Natural killer cell (primary cell): ENCODE measurements around the gene LY6G6F. TPM values are rescaled to one million over a fixed set of nuclear protein-coding genes. Genes with fewer than 3 reads are reported as not detected.

ENCODE experiments used
- ATAC-seq, 3 donors: fragments of 150-1000 bp in 2 of 3; fragments of 200-7000 bp in 1 of 3; cut with Tn5 transposase; 1 replicate in 1 of 3; 2 replicates in 2 of 3; pipeline ENCODE4 v1.10.0; 2021; ENCODE audit warnings: mild to moderate bottlenecking in 2 of 3, moderate library complexity in 2 of 3
- DNase-seq, 2 donors: peaks; one replicate each; pipeline versions ENCODE4 v3.0.0 to v3.0.0-alpha.2; 2013 to 2021; ENCODE audit warnings: mixed read lengths in 1 of 2
- H3K27ac ChIP-seq: one replicate; pipeline ENCODE4 v1.5.1; 2013; ENCODE audit warnings: mild to moderate bottlenecking, low read length
- H3K27me3 ChIP-seq: one replicate; pipeline ENCODE4 v1.6.1; 2013; ENCODE audit warnings: low read length; ENCODE audit not compliant: control insufficient read depth, insufficient read depth
- H3K36me3 ChIP-seq: one replicate; pipeline ENCODE4 v1.6.1; 2013; ENCODE audit warnings: low read length; ENCODE audit not compliant: control insufficient read depth, insufficient read depth
- H3K4me1 ChIP-seq: one replicate; pipeline ENCODE4 v1.6.1; 2013; ENCODE audit warnings: low read length; ENCODE audit not compliant: control insufficient read depth, insufficient read depth
- H3K4me3 ChIP-seq: one replicate; pipeline ENCODE4 v1.5.1; 2013; ENCODE audit warnings: low read length
- H3K9me3 ChIP-seq: one replicate; pipeline ENCODE4 v1.6.1; 2013; ENCODE audit warnings: low read length; ENCODE audit not compliant: control insufficient read depth, insufficient read depth
- H3K27ac Mint-ChIP-seq, 2 donors: one replicate each; pipeline ENCODE4 v1.8.0; 2022; ENCODE audit warnings: mild to moderate bottlenecking in 2 of 2, mixed read lengths in 2 of 2, moderate library complexity in 1 of 2
- H3K27me3 Mint-ChIP-seq, 2 donors: one replicate each; pipeline ENCODE4 v1.8.0; 2022; ENCODE audit warnings: low read depth in 2 of 2, mixed read lengths in 2 of 2
- H3K36me3 Mint-ChIP-seq: one replicate; pipeline ENCODE4 v1.8.0; 2022; ENCODE audit warnings: mixed read lengths
- H3K4me1 Mint-ChIP-seq, 2 donors: one replicate each; pipeline ENCODE4 v1.8.0; 2022; ENCODE audit warnings: mixed read lengths in 2 of 2
- H3K4me3 Mint-ChIP-seq: one replicate; pipeline ENCODE4 v1.8.0; 2022; ENCODE audit warnings: mild to moderate bottlenecking, moderate library complexity, mixed read lengths
- H3K9me3 Mint-ChIP-seq, 2 donors: one replicate each; pipeline ENCODE4 v1.8.0; 2022; ENCODE audit warnings: mixed read lengths in 2 of 2
- CTCF ChIP-seq: fragments of 200-600 bp; IDR thresholded peaks from one replicate; pipeline ENCODE4 v1.8.0; 2022; ENCODE audit warnings: antibody characterized with exemption
- WGBS: methylation state at CpG from one replicate; pipeline ENCODE4 v1.1.7; 2013; ENCODE audit warnings: missing lambda C conversion rate; ENCODE audit not compliant: insufficient coverage; 5-methylcytosine and 5-hydroxymethylcytosine counted together
- intact Hi-C: fragments of 100-400 bp; cut with micrococcal nuclease; formaldehyde crosslinking; loops from one replicate; pipeline ENCODE4 v1.14.2; 2022
- total RNA-seq, 4 donors: library from RNA; stranded (reverse); fragments of 120-200 nt in 1 of 4; gene quantifications; one replicate each; pipeline versions ENCODE4 v1.2.3 to v1.2.4, GENCODE V29; 2013 to 2022

The LY6G6F gene
- total RNA-seq, 3 donors from 2014 or later (not counting 1 experiment from before 2014, with no cell fraction given), result 0.97 to 3.2 (median 1.4) TPM

DNA sequence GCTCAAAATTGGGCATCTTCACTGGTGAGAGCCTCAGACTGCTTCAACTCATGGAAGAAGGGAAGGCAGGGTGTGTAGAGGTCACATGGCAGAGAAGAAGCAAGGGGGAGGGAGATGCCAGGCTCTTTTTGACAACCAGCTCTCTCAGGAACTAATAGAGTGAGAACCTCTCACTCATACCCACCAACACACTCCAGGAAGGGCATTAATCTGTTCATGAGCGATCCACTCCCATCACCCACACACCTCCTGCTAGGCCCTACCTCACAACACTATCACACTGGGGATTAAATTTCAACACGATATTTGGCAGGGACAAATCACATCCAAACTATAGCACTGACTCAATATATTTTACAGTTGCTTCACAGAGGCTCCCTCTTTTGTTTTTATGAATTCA is 35.1 kb downstream of the LY6G6F start:
- Histone ChIP-seq H3K9me3 (no peaks in the 10 kb centered on the region), H3K27ac (no peak overlapping the region), H3K36me3 (no peaks in the 10 kb centered on the region), H3K4me1 (peaks cover 37% of the 10 kb centered on the region), H3K4me3 (no peak overlapping the region), H3K27me3 (no peaks in the 10 kb centered on the region)
- H3K4me1 Mint-ChIP-seq, result peaks cover 42 to 51% of the 10 kb centered on the region in 2 donors
- no peak for DNase-seq
- peak overlapping the region; percentile 32 for H3K4me3 Mint-ChIP-seq
- H3K27me3 Mint-ChIP-seq, result no peaks in the 10 kb centered on the region
- no peaks in the 10 kb centered on the region for H3K9me3 Mint-ChIP-seq
- 96% methylated on average over 2 of the region's 2 CpGs for WGBS
- no peak for TF ChIP-seq CTCF
- no peaks in the 10 kb centered on the region for H3K36me3 Mint-ChIP-seq
- intact Hi-C loops, result no loop called here
- H3K27ac Mint-ChIP-seq, result no peak overlapping the region
- ATAC-seq, result no peak

- H3K4me3 Mint-ChIP-seq, result no peak overlapping the region
- no peaks in the 10 kb centered on the region for H3K36me3 ChIP-seq
- TF ChIP-seq CTCF, result no peak
- H3K4me3 ChIP-seq, result no peak overlapping the region
- H3K4me1 ChIP-seq, result peaks cover 27% of the 10 kb centered on the region
- WGBS, result 99% methylated on average over 3 of the region's 3 CpGs
- H3K27me3 Mint-ChIP-seq, result no peaks in the 10 kb centered on the region
- H3K9me3 ChIP-seq, result no peaks in the 10 kb centered on the region
- no peak overlapping the region for H3K27ac ChIP-seq
- H3K36me3 Mint-ChIP-seq, result no peaks in the 10 kb centered on the region
- peak overlapping the region in 1 of 2 donors; percentile 17 for H3K27ac Mint-ChIP-seq
- no peak for DNase-seq
- H3K9me3 Mint-ChIP-seq, result no peaks in the 10 kb centered on the region
- H3K27me3 ChIP-seq, result no peaks in the 10 kb centered on the region
- intact Hi-C loops, result no loop called here
- no peak for ATAC-seq
- H3K4me1 Mint-ChIP-seq, result peaks cover 31 to 40% of the 10 kb centered on the region in 2 donors
Measured at GRCh38 chr6:31742894-31743293, 36.2 kb downstream of the LY6G6F start.

DNA sequence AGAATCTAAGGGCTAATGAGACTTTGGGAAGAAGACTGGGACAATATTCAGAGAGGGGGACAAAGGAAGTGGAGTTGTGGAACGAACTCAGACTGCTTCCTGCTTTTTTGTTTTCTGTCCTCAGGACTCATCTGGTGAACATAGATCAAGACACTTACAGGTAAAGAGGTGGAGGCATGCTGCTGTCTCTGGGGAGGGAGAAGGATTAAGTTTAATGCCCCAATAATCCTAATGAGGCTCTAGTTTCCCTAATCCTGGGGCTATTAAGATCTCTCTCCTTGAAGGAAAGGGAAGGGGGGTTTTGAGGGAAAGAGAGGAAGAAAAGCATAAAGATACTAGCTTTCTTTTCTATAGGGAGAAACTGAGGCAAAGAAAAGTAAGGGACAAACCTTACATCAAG is 37.8 kb downstream of the LY6G6F start:
- Histone ChIP-seq H3K4me3 (no peak overlapping the region), H3K4me1 (peaks cover 12% of the 10 kb centered on the region), H3K27ac (no peak overlapping the region), H3K27me3 (no peaks in the 10 kb centered on the region), H3K36me3 (no peaks in the 10 kb centered on the region), H3K9me3 (no peaks in the 10 kb centered on the region)
- Mint-ChIP-seq H3K27ac (no peak overlapping the region), H3K36me3 (no peaks in the 10 kb centered on the region), H3K4me3 (no peak overlapping the region), H3K4me1 (peaks cover 16 to 25% of the 10 kb centered on the region in 2 donors), H3K9me3 (no peaks in the 10 kb centered on the region), H3K27me3 (no peaks in the 10 kb centered on the region)
- TF ChIP-seq CTCF, result no peak
- 57% methylated on average over 1 of the region's 1 CpG for WGBS
- ATAC-seq, result no peak
- no peak for DNase-seq
- intact Hi-C loops, result no loop called here

GRCh38 chr6:31749301-31750036 is 42.8 kb downstream of the LY6G6F start:
- H3K9me3 Mint-ChIP-seq, result no peaks in the 10 kb centered on the region
- no peaks in the 10 kb centered on the region for H3K4me1 Mint-ChIP-seq
- intact Hi-C loops, result no loop called here
- H3K36me3 ChIP-seq, result no peaks in the 10 kb centered on the region
- no peak for ATAC-seq
- H3K4me3 ChIP-seq, result no peak overlapping the region
- H3K36me3 Mint-ChIP-seq, result no peaks in the 10 kb centered on the region
- no peak for DNase-seq
- H3K27ac ChIP-seq, result no peak overlapping the region
- no peaks in the 10 kb centered on the region for H3K9me3 ChIP-seq
- H3K27me3 Mint-ChIP-seq, result no peaks in the 10 kb centered on the region
- no peak for TF ChIP-seq CTCF
- WGBS, result 97% methylated on average over 6 of the region's 8 CpGs
- no peak overlapping the region for H3K27ac Mint-ChIP-seq
- no peaks in the 10 kb centered on the region for H3K4me1 ChIP-seq
- no peak overlapping the region for H3K4me3 Mint-ChIP-seq
- no peaks in the 10 kb centered on the region for H3K27me3 ChIP-seq
